Esophagus muscularis mucosa (tissue), 4 donors: ENCODE data around the gene SLC25A22. TPM values are rescaled to one million over a fixed set of nuclear protein-coding genes. Genes with fewer than 3 reads are reported as not detected.

Source experiments
- DNase-seq: peaks from one replicate; pipeline ENCODE4 v3.0.0-alpha.2; 2017; ENCODE audit errors: extremely low spot score
- H3K27ac ChIP-seq, 4 donors: fragments of 200-600 bp; sonication (generic); replicated peaks in 1 of 4; 1 replicate in 3 of 4; 2 replicates in 1 of 4; pipeline ENCODE4 v1.5.1; 2016 to 2019; ENCODE audit warnings: mild to moderate bottlenecking in 1 of 4
- H3K27me3 ChIP-seq, 4 donors: fragments of 200-600 bp; sonication (generic); one replicate each; pipeline versions ENCODE4 v1.5.1 to v1.6.0; 2016 to 2019
- H3K36me3 ChIP-seq, 4 donors: fragments of 200-600 bp; sonication (generic); one replicate each; pipeline ENCODE4 v1.5.1; 2016 to 2019
- H3K4me1 ChIP-seq, 4 donors: fragments of 200-600 bp; sonication (generic); one replicate each; pipeline ENCODE4 v1.5.1; 2016 to 2019
- H3K4me3 ChIP-seq, 4 donors: fragments of 200-600 bp; sonication (generic); 1 replicate in 2 of 4; 2 replicates in 2 of 4; pipeline ENCODE4 v1.5.1; 2016 to 2019; ENCODE audit warnings: mild to moderate bottlenecking in 4 of 4, moderate library complexity in 1 of 4
- H3K9me3 ChIP-seq, 4 donors: fragments of 200-600 bp; sonication (generic); 1 replicate in 3 of 4; 2 replicates in 1 of 4; pipeline ENCODE4 v1.5.1; 2016 to 2019
- CTCF ChIP-seq, 3 experiments: fragments of 200-600 bp in 2 of 3; fragments of 450-650 bp in 1 of 3; sonication (generic) in 2 of 3; IDR thresholded peaks; one replicate each; pipeline ENCODE4 v1.5.1; 2017 to 2019; ENCODE audit warnings: antibody characterized with exemption in 3 of 3, mild to moderate bottlenecking in 2 of 3, moderate library complexity in 1 of 3
- EP300 ChIP-seq: sonication (generic); formaldehyde crosslinking; IDR thresholded peaks from one replicate; pipeline ENCODE4 v1.6.1; 2017; ENCODE audit warnings: antibody characterized with exemption
- POLR2A ChIP-seq: fragments of 450-650 bp; IDR thresholded peaks from one replicate; pipeline ENCODE4 v1.6.1; 2017; ENCODE audit warnings: antibody characterized with exemption, moderate library complexity, mild to moderate bottlenecking, low read depth
- POLR2AphosphoS5 ChIP-seq, 2 donors: sonication (generic); formaldehyde crosslinking; IDR thresholded peaks; one replicate each; pipeline ENCODE4 v1.6.1; 2017; ENCODE audit warnings: antibody characterized with exemption in 2 of 2
- WGBS: methylation state at CpG from one replicate; pipeline ENCODE4 v1.1.5; 2018; 5-methylcytosine and 5-hydroxymethylcytosine counted together
- intact Hi-C: fragments of 100-400 bp; cut with DNase I; formaldehyde crosslinking; loops from one replicate; pipeline ENCODE4 v1.15.1; 2023
- total RNA-seq, 4 donors: library from RNA; depleted of rRNA; stranded (reverse); fragments of >200 nt; gene quantifications; one replicate each; pipeline versions ENCODE4 v1.1.0 to v1.2.1, GENCODE V29; 2016

SLC25A22 gene
- total RNA-seq, 4 donors from 2014 or later, result 5.0 to 11.0 (median 9.5) TPM

GRCh38 chr11:837990-838307 lies 39.9 kb upstream of the SLC25A22 start:
- intact Hi-C loops, result no loop called here

GRCh38 chr11:837189-837989 lies 39.3 kb upstream of the SLC25A22 start:
- Histone ChIP-seq H3K4me3 (no peak overlapping the region), H3K27ac (peak overlapping the region; percentile 0 to 93 (median 56)), H3K9me3 (no peaks in the 10 kb centered on the region), H3K36me3 (peaks cover 35 to 56% (median 53%) of the 10 kb centered on the region in 4 donors), H3K4me1 (peaks cover 65 to 91% (median 86%) of the 10 kb centered on the region in 4 donors), H3K27me3 (peaks cover 0 to 2% (median 0%) of the 10 kb centered on the region in 4 donors)
- TF ChIP-seq CTCF (IDR thresholded peaks at IDR 0.05) (no peak), POLR2A (no peak), POLR2AphosphoS5 (IDR thresholded peaks at IDR 0.05) (no peak), EP300 (no peak)
- 83% methylated on average over 11 of the region's 22 CpGs for WGBS
- intact Hi-C loops, result no loop called here
- DNase-seq, result no peak

More at GRCh38 chr11:837990-838307, 39.9 kb upstream of the SLC25A22 start:
- TF ChIP-seq POLR2AphosphoS5 (IDR thresholded peaks at IDR 0.05) (no peak), POLR2A (no peak), CTCF (IDR thresholded peaks at IDR 0.05) (no peak), EP300 (no peak)
- DNase-seq, result no peak
- Histone ChIP-seq H3K4me3 (no peak overlapping the region), H3K4me1 (peaks cover 62 to 89% (median 83%) of the 10 kb centered on the region in 4 donors), H3K27ac (peak overlapping the region in 1 of 4 donors; percentile 31), H3K27me3 (no peaks in the 10 kb centered on the region), H3K9me3 (no peaks in the 10 kb centered on the region), H3K36me3 (peaks cover 35 to 56% (median 53%) of the 10 kb centered on the region in 4 donors)
- 71% methylated on average over 8 of the region's 8 CpGs for WGBS

- 83% methylated on average over 7 of the region's 9 CpGs for WGBS
- H3K9me3 ChIP-seq, result no peaks in the 10 kb centered on the region
- H3K27ac ChIP-seq, result peak overlapping the region; percentile 88 to 93 (median 90)
- peaks cover 0 to 9% (median under 1%) of the 10 kb centered on the region in 4 donors for H3K27me3 ChIP-seq
- intact Hi-C loops, result no loop called here
- no peak for DNase-seq
- no peak for TF ChIP-seq POLR2AphosphoS5 (IDR thresholded peaks at IDR 0.05)
- no peak for TF ChIP-seq CTCF (IDR thresholded peaks at IDR 0.05)
- TF ChIP-seq POLR2A, result no peak
- TF ChIP-seq EP300, result no peak
- peaks cover 70 to 95% (median 91%) of the 10 kb centered on the region in 4 donors for H3K4me1 ChIP-seq
- peaks cover 35 to 56% (median 53%) of the 10 kb centered on the region in 4 donors for H3K36me3 ChIP-seq
- no peak overlapping the region for H3K4me3 ChIP-seq
Observed at GRCh38 chr11:836700-837099, 38.6 kb upstream of the SLC25A22 start.

GRCh38 chr11:836274-836673 lies 38.2 kb upstream of the SLC25A22 start:
- Histone ChIP-seq H3K4me1 (peaks cover 69 to 95% (median 91%) of the 10 kb centered on the region in 4 donors), H3K4me3 (no peak overlapping the region), H3K27ac (peak overlapping the region; percentile 88 to 93 (median 90)), H3K27me3 (peaks cover 0 to 13% (median 3%) of the 10 kb centered on the region in 4 donors), H3K9me3 (no peaks in the 10 kb centered on the region), H3K36me3 (peaks cover 35 to 56% (median 53%) of the 10 kb centered on the region in 4 donors)
- WGBS, result no CpG with 5 or more reads among the region's 14 CpGs
- TF ChIP-seq CTCF (IDR thresholded peaks at IDR 0.05), result no peak
- no peak for TF ChIP-seq EP300
- no peak for TF ChIP-seq POLR2AphosphoS5 (IDR thresholded peaks at IDR 0.05)
- TF ChIP-seq POLR2A, result no peak
- intact Hi-C loops, result no loop called here
- DNase-seq, result no peak
